ENCODE results near the gene TPSG1. TPM values are rescaled to one million over a fixed set of nuclear protein-coding genes. Genes with fewer than 3 reads are reported as not detected.
"Not testable (repeated sequence)": the region's sequence is repeated elsewhere in the genome, so short reads cannot be mapped to it uniquely, and the experiment has no call there.

The TPSG1 gene
- total and polyA plus RNA-seq, 2 donors: 0.71 TPM; not detected in 1

GRCh38 chr16:1195393-1195666 lies 29.7 kb downstream of the TPSG1 start:
- WGBS: 84% methylated on average over 14 of the region's 14 CpGs
- no peaks in the 10 kb centered on the region for H3K4me1 ChIP-seq (ENCODE audit: insufficient read depth)
- H3K27ac ChIP-seq (ENCODE audit: low read depth): no peak overlapping the region

GRCh38 chr16:1194665-1195392 lies 30.2 kb downstream of the TPSG1 start:
- DNase-seq (ENCODE audit: extremely low spot score): no peak
- Histone ChIP-seq H3K27ac (ENCODE audit: low read depth) (no peak overlapping the region), H3K4me1 (ENCODE audit: insufficient read depth) (no peaks in the 10 kb centered on the region), H3K36me3 (ENCODE audit: insufficient read depth) (no peaks in the 10 kb centered on the region), H3K4me3 (ENCODE audit: low read depth, low read length) (no peak overlapping the region)
- 36% methylated on average over 61 of the region's 61 CpGs for WGBS

More at GRCh38 chr16:1195393-1195666, 29.7 kb downstream of the TPSG1 start:
- no peak for DNase-seq (ENCODE audit: extremely low spot score)
- Histone ChIP-seq H3K36me3 (ENCODE audit: insufficient read depth) (no peaks in the 10 kb centered on the region), H3K4me3 (ENCODE audit: low read depth, low read length) (no peak overlapping the region)

DNA sequence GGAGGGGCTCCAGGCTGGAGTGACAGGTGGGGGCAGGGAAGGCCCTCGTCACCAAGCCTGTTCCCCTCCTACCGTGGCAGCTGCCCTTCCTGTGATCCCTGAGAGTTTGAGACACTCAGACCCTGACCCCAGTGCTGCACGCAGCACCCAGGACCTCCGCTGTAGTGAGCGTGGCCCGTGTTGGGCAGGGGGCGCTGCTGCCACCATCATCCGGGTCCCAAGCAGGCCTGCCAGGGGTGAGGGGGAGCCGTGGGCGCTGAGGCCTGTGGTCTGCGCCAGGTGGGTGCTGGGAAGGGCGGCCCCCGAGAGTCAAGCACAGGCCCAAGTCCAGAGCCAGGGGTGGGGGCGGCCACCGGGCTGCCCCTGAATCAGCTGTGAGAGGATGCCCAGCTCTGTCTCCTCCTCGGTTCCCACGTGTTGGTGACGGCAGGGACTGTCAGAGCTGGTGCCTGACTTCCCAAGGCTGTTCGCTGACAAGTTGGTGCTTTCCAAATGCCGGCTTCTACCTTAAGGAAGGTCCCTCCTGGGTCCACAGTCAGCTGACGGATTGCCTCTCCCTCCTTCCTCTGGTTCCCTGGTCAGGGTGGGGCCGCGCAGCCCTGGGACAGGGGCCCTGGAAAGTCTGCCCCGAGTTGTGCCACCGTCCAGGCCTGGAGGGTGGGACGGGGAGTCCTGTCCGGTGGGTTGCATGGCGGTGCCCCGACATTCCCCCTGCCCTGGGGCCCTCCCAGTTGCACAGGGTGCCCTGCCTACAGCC lies 31.1 kb downstream of the TPSG1 start:
- no peak for DNase-seq (ENCODE audit: extremely low spot score)
- 68% methylated on average over 29 of the region's 29 CpGs for WGBS
- no peak overlapping the region for H3K4me3 ChIP-seq (ENCODE audit: low read depth, low read length)
- no peak overlapping the region for H3K27ac ChIP-seq (ENCODE audit: low read depth)
- no peaks in the 10 kb centered on the region for H3K4me1 ChIP-seq (ENCODE audit: insufficient read depth)
- H3K36me3 ChIP-seq (ENCODE audit: insufficient read depth): no peaks in the 10 kb centered on the region

- Histone ChIP-seq H3K4me3 (ENCODE audit: low read depth, low read length) (no peak overlapping the region), H3K36me3 (ENCODE audit: insufficient read depth) (no peaks in the 10 kb centered on the region), H3K27ac (ENCODE audit: low read depth) (no peak overlapping the region), H3K4me1 (ENCODE audit: insufficient read depth) (no peaks in the 10 kb centered on the region)
- DNase-seq (ENCODE audit: extremely low spot score): no peak
- WGBS: 74% methylated on average over 30 of the region's 30 CpGs
These were observed 31.8 kb downstream of the TPSG1 start for GRCh38 chr16:1193143-1193824.

GRCh38 chr16:1192384-1193073 lies 32.5 kb downstream of the TPSG1 start:
- no peak for DNase-seq (ENCODE audit: extremely low spot score)
- H3K4me1 ChIP-seq (ENCODE audit: insufficient read depth): no peaks in the 10 kb centered on the region
- H3K36me3 ChIP-seq (ENCODE audit: insufficient read depth): no peaks in the 10 kb centered on the region
- H3K27ac ChIP-seq (ENCODE audit: low read depth): no peak overlapping the region
- no peak overlapping the region for H3K4me3 ChIP-seq (ENCODE audit: low read depth, low read length)
- WGBS: 55% methylated on average over 9 of the region's 9 CpGs

- not testable (repeated sequence) for DNase-seq (ENCODE audit: extremely low spot score); H3K4me3 ChIP-seq (ENCODE audit: low read depth, low read length); H3K27ac ChIP-seq (ENCODE audit: low read depth); H3K36me3 ChIP-seq (ENCODE audit: insufficient read depth); H3K4me1 ChIP-seq (ENCODE audit: insufficient read depth)
- 86% methylated on average over 11 of the region's 11 CpGs for WGBS
These were observed 34.3 kb downstream of the TPSG1 start for GRCh38 chr16:1190789-1191188.

GRCh38 chr16:1189455-1189854 lies 35.6 kb downstream of the TPSG1 start:
- Histone ChIP-seq H3K36me3 (ENCODE audit: insufficient read depth) (no peaks in the 10 kb centered on the region), H3K4me1 (ENCODE audit: insufficient read depth) (no peaks in the 10 kb centered on the region), H3K27ac (ENCODE audit: low read depth) (no peak overlapping the region), H3K4me3 (ENCODE audit: low read depth, low read length) (no peak overlapping the region)
- no peak for DNase-seq (ENCODE audit: extremely low spot score)
- WGBS: 77% methylated on average over 7 of the region's 7 CpGs

- no peaks in the 10 kb centered on the region for H3K36me3 ChIP-seq (ENCODE audit: insufficient read depth)
- no peak for DNase-seq (ENCODE audit: extremely low spot score)
- WGBS: 53% methylated on average over 32 of the region's 32 CpGs
- no peak overlapping the region for H3K27ac ChIP-seq (ENCODE audit: low read depth)
- H3K4me3 ChIP-seq (ENCODE audit: low read depth, low read length): no peak overlapping the region
- H3K4me1 ChIP-seq (ENCODE audit: insufficient read depth): no peaks in the 10 kb centered on the region
These were observed 36.5 kb downstream of the TPSG1 start for GRCh38 chr16:1188432-1189189.

GRCh38 chr16:1185460-1186207 lies 39.4 kb downstream of the TPSG1 start:
- not testable (repeated sequence) for H3K27ac ChIP-seq (ENCODE audit: low read depth)

DNA sequence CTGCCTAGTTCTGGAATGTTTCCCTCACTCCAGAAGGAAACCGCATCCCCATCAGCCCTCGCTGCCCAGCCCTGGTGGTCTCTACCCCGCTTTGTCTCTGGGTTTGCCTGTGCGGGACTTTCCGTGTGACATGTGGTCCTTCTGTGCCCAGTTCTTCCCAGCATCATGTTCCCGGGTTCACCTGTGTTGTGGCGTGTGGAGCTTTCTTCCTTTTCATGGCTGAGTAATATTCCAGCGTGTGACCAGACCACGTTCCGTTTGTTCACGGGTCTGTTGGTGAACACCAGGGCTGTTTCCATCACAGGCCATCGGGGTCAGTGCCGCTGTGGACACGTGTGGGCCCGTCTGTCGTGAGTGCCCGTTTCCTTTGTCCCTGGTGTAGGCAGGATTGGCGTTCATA lies 40.1 kb downstream of the TPSG1 start:
- no peak for DNase-seq (ENCODE audit: extremely low spot score)
- no peaks in the 10 kb centered on the region for H3K4me1 ChIP-seq (ENCODE audit: insufficient read depth)
- WGBS: 96% methylated on average over 18 of the region's 18 CpGs
- H3K4me3 ChIP-seq (ENCODE audit: low read depth, low read length): no peak overlapping the region
- H3K27ac ChIP-seq (ENCODE audit: low read depth): no peak overlapping the region
- no peaks in the 10 kb centered on the region for H3K36me3 ChIP-seq (ENCODE audit: insufficient read depth)

More at GRCh38 chr16:1185460-1186207, 39.4 kb downstream of the TPSG1 start:
- not testable (repeated sequence) for DNase-seq (ENCODE audit: extremely low spot score); H3K4me3 ChIP-seq (ENCODE audit: low read depth, low read length); H3K4me1 ChIP-seq (ENCODE audit: insufficient read depth); H3K36me3 ChIP-seq (ENCODE audit: insufficient read depth)
- WGBS: 88% methylated on average over 56 of the region's 86 CpGs

- no peaks in the 10 kb centered on the region for H3K36me3 ChIP-seq (ENCODE audit: insufficient read depth)
- H3K4me1 ChIP-seq (ENCODE audit: insufficient read depth): no peaks in the 10 kb centered on the region
- H3K27ac ChIP-seq (ENCODE audit: low read depth): no peak overlapping the region
- WGBS: 81% methylated on average over 26 of the region's 26 CpGs
- no peak overlapping the region for H3K4me3 ChIP-seq (ENCODE audit: low read depth, low read length)
- DNase-seq (ENCODE audit: extremely low spot score): no peak
These were observed 40.8 kb downstream of the TPSG1 start for GRCh38 chr16:1184156-1184868.
